Liver (tissue), 9 donors: ENCODE data around the gene CDH23. TPM values are rescaled to one million over a fixed set of nuclear protein-coding genes. Genes with fewer than 3 reads are reported as not detected.
A peak's percentile ranks its signal among the peaks of the same experiment; 100 is the strongest.

ENCODE experiments used
- DNase-seq: peaks from one replicate; pipeline ENCODE4 v3.0.0-alpha.2; 2017; ENCODE audit warnings: low spot score
- H3K27ac ChIP-seq, 2 donors: one replicate each; pipeline ENCODE4 v1.7.0; 2013; ENCODE audit warnings: inconsistent platforms in 2 of 2, low read length in 2 of 2, control low read depth in 1 of 2, low read depth in 1 of 2, mild to moderate bottlenecking in 1 of 2
- H3K27me3 ChIP-seq, 4 donors: one replicate each; pipeline versions ENCODE4 v1.6.1 to v1.7.0; 2013; ENCODE audit warnings: low read length in 3 of 4, inconsistent platforms in 1 of 4, mild to moderate bottlenecking in 1 of 4, moderate library complexity in 1 of 4; ENCODE audit not compliant: control insufficient read depth in 4 of 4, insufficient read depth in 4 of 4
- H3K36me3 ChIP-seq, 4 donors: one replicate each; pipeline versions ENCODE4 v1.6.1 to v1.7.0; 2013; ENCODE audit warnings: low read length in 3 of 4, mild to moderate bottlenecking in 3 of 4, low read depth in 1 of 4, moderate library complexity in 1 of 4; ENCODE audit not compliant: control insufficient read depth in 4 of 4, insufficient read depth in 3 of 4
- H3K4me1 ChIP-seq, 4 donors: one replicate each; pipeline versions ENCODE4 v1.6.1 to v1.7.0; 2013; ENCODE audit warnings: low read length in 3 of 4, mild to moderate bottlenecking in 3 of 4, moderate library complexity in 1 of 4; ENCODE audit not compliant: control insufficient read depth in 4 of 4, insufficient read depth in 4 of 4
- H3K4me3 ChIP-seq, 3 donors: one replicate each; pipeline versions ENCODE4 v1.6.1 to v1.7.0; 2013; ENCODE audit warnings: low read length in 3 of 3, control low read depth in 1 of 3, low read depth in 1 of 3, mild to moderate bottlenecking in 1 of 3
- H3K9ac ChIP-seq, 2 donors: one replicate each; pipeline ENCODE4 v1.7.0; 2013; ENCODE audit warnings: low read length in 2 of 2, mild to moderate bottlenecking in 2 of 2, moderate library complexity in 2 of 2, control low read depth in 1 of 2, low read depth in 1 of 2
- H3K9me3 ChIP-seq, 4 donors: one replicate each; pipeline versions ENCODE4 v1.6.1 to v1.7.0; 2013; ENCODE audit warnings: low read length in 3 of 4; ENCODE audit not compliant: control insufficient read depth in 4 of 4
- CTCF ChIP-seq: fragments of 150-350 bp; IDR thresholded peaks from 2 replicates; pipeline ENCODE4 v1.5.1; 2017; ENCODE audit warnings: improper control_type of control experiment, low read depth, low read length; ENCODE audit not compliant: missing input control
- FOXA2 ChIP-seq: IDR thresholded peaks from 2 replicates; pipeline ENCODE4 v1.6.1; 2016; ENCODE audit warnings: antibody characterized with exemption
- GABPA ChIP-seq, 2 donors: IDR thresholded peaks in 1 of 2; conservative IDR thresholded peaks in 1 of 2; 2 replicates each; pipeline ENCODE4 v1.6.1; 2016; ENCODE audit warnings: antibody characterized with exemption in 2 of 2, mild to moderate bottlenecking in 1 of 2, moderate library complexity in 1 of 2
- HNF4A ChIP-seq, 2 donors: conservative IDR thresholded peaks; 2 replicates each; pipeline ENCODE4 v1.6.1; 2016; ENCODE audit warnings: antibody characterized with exemption in 2 of 2, mild to moderate bottlenecking in 2 of 2
- HNF4G ChIP-seq: IDR thresholded peaks from 2 replicates; pipeline ENCODE4 v1.6.1; 2016; ENCODE audit warnings: antibody characterized with exemption
- NR2F2 ChIP-seq: IDR thresholded peaks from 2 replicates; pipeline ENCODE4 v1.6.1; 2016; ENCODE audit warnings: antibody characterized with exemption
- RAD21 ChIP-seq, 2 donors: IDR thresholded peaks; 2 replicates each; pipeline ENCODE4 v1.6.1; 2016; ENCODE audit warnings: antibody characterized with exemption in 2 of 2, mild to moderate bottlenecking in 2 of 2
- REST ChIP-seq: IDR thresholded peaks from 2 replicates; pipeline ENCODE4 v1.6.1; 2016; ENCODE audit warnings: antibody characterized with exemption, mild to moderate bottlenecking
- RXRA ChIP-seq, 2 donors: IDR thresholded peaks; 2 replicates each; pipeline ENCODE4 v1.6.1; 2017 to 2018; ENCODE audit warnings: antibody characterized with exemption in 2 of 2, mild to moderate bottlenecking in 1 of 2
- SP1 ChIP-seq: IDR thresholded peaks from 2 replicates; pipeline ENCODE4 v1.6.1; 2018; ENCODE audit warnings: antibody characterized with exemption, mild to moderate bottlenecking
- YY1 ChIP-seq: IDR thresholded peaks from 2 replicates; pipeline ENCODE4 v1.6.1; 2016; ENCODE audit warnings: antibody characterized with exemption, mild to moderate bottlenecking
- WGBS: extraction: QIAGEN DNeasy Blood & Tissue Kit; methylation state at CpG from one replicate; pipeline ENCODE4 v1.1.7; 2013; 5-methylcytosine and 5-hydroxymethylcytosine counted together
- polyA plus RNA-seq, 2 donors: library from polyadenylated mRNA; stranded (reverse) in 1 of 2; unstranded in 1 of 2; fragments of 200-250 nt in 1 of 2; fragments of >200 nt in 1 of 2; fragmentation: Nextera tagmentation in 1 of 2; extraction: Ambion mirVana in 1 of 2; gene quantifications; one replicate each; pipeline versions ENCODE4 v1.2.1 to v1.2.3, GENCODE V29; 2013 to 2015
- total RNA-seq, 2 donors: library from RNA; depleted of rRNA; stranded (reverse); fragments of >200 nt; gene quantifications; one replicate each; pipeline ENCODE4 v1.2.3, GENCODE V29; 2014
- TF ChIP-seq, protein P1 (sequence below): IDR thresholded peaks from 2 replicates; pipeline ENCODE4 v1.6.1; 2016; ENCODE audit warnings: antibody characterized with exemption
- TF ChIP-seq, protein P2 (sequence below): IDR thresholded peaks from 2 replicates; pipeline ENCODE4 v1.6.1; 2016; ENCODE audit warnings: antibody characterized with exemption
- donor health status: healthy.
- donor health status: healthy.
- donor health status: healthy.
- donor health status: healthy.
- donor health status: healthy.

CDH23 gene
- total and polyA plus RNA-seq, 4 donors = 1.5 to 4.7 (median 3.4) TPM

DNA sequence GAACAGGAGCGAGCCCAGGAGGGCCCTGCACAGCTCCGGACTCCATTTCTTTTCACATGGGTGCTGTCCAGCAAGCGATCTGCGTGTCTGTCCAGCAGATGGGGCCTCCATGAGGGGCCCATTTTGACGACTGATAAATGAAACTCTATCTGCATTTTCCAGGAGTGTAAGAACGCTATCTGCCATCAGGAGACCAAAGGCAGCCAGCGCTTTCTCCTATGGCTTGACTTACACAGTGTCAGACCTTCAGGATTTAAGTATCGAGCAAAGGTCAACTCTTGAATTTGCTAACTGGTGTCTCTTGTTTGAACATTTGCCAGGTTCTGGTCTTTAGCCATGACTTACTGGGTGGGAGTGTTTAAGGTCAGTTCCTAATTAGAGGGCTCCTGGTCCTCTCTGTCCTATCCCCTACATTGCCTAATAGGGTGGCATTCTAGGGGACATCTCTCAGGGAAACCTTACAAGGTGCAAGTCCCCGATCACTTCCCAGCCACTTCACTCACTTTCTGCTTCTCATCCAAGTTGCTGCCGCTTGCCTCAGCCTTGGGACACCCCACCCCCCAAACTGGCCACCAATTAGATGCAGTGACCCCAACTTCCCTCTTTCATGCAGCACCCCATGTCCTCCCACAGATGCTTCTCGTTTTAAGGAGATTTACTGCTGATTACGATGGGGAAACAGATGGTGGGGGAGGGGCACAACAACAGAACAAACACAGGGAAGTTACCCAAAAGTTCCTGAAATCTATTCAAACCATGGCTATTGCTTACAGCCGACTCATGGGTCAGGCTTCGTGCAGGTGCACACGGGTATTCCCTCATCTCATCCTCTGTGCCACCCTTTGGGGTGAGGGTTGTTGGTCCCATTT is 356.6 kb downstream of the CDH23 start:
- H3K9ac ChIP-seq = peak overlapping the region in 1 of 2 donors; percentile 12
- peaks cover 0 to 3% (median 0%) of the 10 kb centered on the region in 4 donors for H3K36me3 ChIP-seq
- DNase-seq = no peak
- H3K27me3 ChIP-seq = no peaks in the 10 kb centered on the region
- peak overlapping the region; percentile 23 to 64 for H3K27ac ChIP-seq
- TF ChIP-seq, protein P1, sequence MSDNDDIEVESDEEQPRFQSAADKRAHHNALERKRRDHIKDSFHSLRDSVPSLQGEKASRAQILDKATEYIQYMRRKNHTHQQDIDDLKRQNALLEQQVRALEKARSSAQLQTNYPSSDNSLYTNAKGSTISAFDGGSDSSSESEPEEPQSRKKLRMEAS = no peak
- TF ChIP-seq RAD21 (IDR thresholded peaks at IDR 0.05) = peak in 1 of 2 donors; percentile 13
- TF ChIP-seq, protein P2, sequence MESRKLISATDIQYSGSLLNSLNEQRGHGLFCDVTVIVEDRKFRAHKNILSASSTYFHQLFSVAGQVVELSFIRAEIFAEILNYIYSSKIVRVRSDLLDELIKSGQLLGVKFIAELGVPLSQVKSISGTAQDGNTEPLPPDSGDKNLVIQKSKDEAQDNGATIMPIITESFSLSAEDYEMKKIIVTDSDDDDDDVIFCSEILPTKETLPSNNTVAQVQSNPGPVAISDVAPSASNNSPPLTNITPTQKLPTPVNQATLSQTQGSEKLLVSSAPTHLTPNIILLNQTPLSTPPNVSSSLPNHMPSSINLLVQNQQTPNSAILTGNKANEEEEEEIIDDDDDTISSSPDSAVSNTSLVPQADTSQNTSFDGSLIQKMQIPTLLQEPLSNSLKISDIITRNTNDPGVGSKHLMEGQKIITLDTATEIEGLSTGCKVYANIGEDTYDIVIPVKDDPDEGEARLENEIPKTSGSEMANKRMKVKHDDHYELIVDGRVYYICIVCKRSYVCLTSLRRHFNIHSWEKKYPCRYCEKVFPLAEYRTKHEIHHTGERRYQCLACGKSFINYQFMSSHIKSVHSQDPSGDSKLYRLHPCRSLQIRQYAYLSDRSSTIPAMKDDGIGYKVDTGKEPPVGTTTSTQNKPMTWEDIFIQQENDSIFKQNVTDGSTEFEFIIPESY = no peak
- TF ChIP-seq SP1 = peak; percentile 21
- TF ChIP-seq REST = peak; percentile 46
- H3K9me3 ChIP-seq = no peaks in the 10 kb centered on the region
- H3K4me1 ChIP-seq = peaks cover 0 to 22% (median 8%) of the 10 kb centered on the region in 4 donors
- 79% methylated on average over 15 of the region's 15 CpGs for WGBS
- no peak overlapping the region for H3K4me3 ChIP-seq

DNA sequence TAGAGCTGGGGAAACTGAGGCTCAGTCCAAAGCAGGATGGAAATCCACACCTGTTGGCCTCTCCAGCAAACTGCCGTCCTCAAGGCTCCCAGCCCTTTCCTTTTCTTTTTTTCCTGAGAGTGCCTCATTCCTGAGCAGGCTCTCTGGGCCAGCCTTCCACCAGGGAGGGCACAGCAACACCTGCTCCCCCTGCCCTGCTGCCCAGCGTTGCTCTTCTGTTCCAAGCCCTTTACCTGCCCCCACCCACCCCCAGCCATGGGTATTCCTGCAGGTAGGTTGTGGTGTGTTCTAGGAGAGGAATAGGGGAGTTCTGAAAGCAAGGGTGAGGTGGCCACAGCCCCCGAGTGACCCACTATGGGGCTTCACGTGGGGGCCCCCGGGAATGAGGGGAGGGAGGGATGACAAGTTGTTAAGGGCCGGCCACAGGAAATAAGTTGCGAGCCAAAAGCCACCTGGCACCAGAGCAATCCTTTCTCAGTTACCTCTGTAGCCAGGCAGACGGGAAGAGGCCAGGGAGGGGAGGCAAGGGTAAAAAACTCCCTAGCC is 357.3 kb downstream of the CDH23 start:
- peaks cover 0 to 22% (median 6%) of the 10 kb centered on the region in 4 donors for H3K4me1 ChIP-seq
- 74% methylated on average over 8 of the region's 8 CpGs for WGBS
- H3K9ac ChIP-seq = no peak overlapping the region
- peak overlapping the region; percentile 44 to 64 for H3K27ac ChIP-seq
- DNase-seq = no peak
- no peaks in the 10 kb centered on the region for H3K27me3 ChIP-seq
- no peak for TF ChIP-seq HNF4G
- no peak for TF ChIP-seq NR2F2
- TF ChIP-seq YY1 = no peak
- TF ChIP-seq FOXA2 = no peak
- TF ChIP-seq, protein P2 = no peak
- no peak for TF ChIP-seq CTCF
- no peak for TF ChIP-seq SP1
- TF ChIP-seq, protein P1 = no peak
- TF ChIP-seq RAD21 (IDR thresholded peaks at IDR 0.05) = no peak
- TF ChIP-seq GABPA (IDR thresholded peaks at IDR 0.05 in 1 of 2, conservative IDR thresholded peaks at IDR 0.05 in 1 of 2) = no peak
- no peak for TF ChIP-seq HNF4A (conservative IDR thresholded peaks at IDR 0.05)
- TF ChIP-seq RXRA (IDR thresholded peaks at IDR 0.05) = no peak
- no peaks in the 10 kb centered on the region for H3K9me3 ChIP-seq
- peaks cover 0 to 3% (median 0%) of the 10 kb centered on the region in 4 donors for H3K36me3 ChIP-seq
- no peak overlapping the region for H3K4me3 ChIP-seq
